Adrenal gland (tissue), 5 donors: Measurements from ENCODE around the gene CDH2.

Source experiments
- CTCF ChIP-seq, 6 experiments: fragments of 450-650 bp in 4 of 6; fragments of 200-600 bp in 2 of 6; sonication (generic) in 1 of 6; IDR thresholded peaks; 1 replicate in 5 of 6; 2 replicates in 1 of 6; pipeline versions ENCODE4 v1.5.1 to v1.8.0; 2016 to 2021; ENCODE audit warnings: antibody characterized with exemption in 6 of 6, mild to moderate bottlenecking in 2 of 6, moderate library complexity in 1 of 6
- POLR2A ChIP-seq, 2 donors: fragments of 450-650 bp; IDR thresholded peaks; one replicate each; pipeline ENCODE4 v1.6.1; 2017; ENCODE audit warnings: antibody characterized with exemption in 2 of 2, mild to moderate bottlenecking in 2 of 2, moderate library complexity in 1 of 2
- donor health status: DM: no; HTN: no; CAD: no.

GRCh38 chr18:28043631-28044030 is 133.3 kb downstream of the CDH2 start:
- TF ChIP-seq CTCF (IDR thresholded peaks at IDR 0.05): no peak
- TF ChIP-seq POLR2A (IDR thresholded peaks at IDR 0.05): no peak
